B cell (primary cell): ENCODE measurements around the gene RGSL1. TPM values are rescaled to one million over a fixed set of nuclear protein-coding genes. Genes with fewer than 3 reads are reported as not detected.

ENCODE experiments used
- ATAC-seq: fragments of 200-7000 bp; cut with Tn5 transposase; one replicate; pipeline ENCODE4 v1.10.0; 2021; ENCODE audit warnings: low read depth, mild to moderate bottlenecking, moderate number of reproducible peaks, moderate library complexity
- CTCF ChIA-PET: fragments of 350-600 bp; sonication (Branson Sonifier 250); formaldehyde crosslinking; loops from one replicate; lab custom pipeline; 2021; ENCODE audit warnings: antibody characterized with exemption, inconsistent platforms; lab: Charles Lee
- POLR2A ChIA-PET: fragments of 350-600 bp; sonication (Branson Sonifier 250); formaldehyde crosslinking; loops from one replicate; lab custom pipeline; 2021; ENCODE audit warnings: antibody characterized with exemption; lab: Charles Lee
- DNase-seq: peaks from one replicate; pipeline ENCODE4 v3.0.0; 2013
- H2AFZ ChIP-seq: 2 replicates; pipeline ENCODE4 v1.6.1; 2012; ENCODE audit warnings: mild to moderate bottlenecking, low read depth, low read length; ENCODE audit not compliant: insufficient read depth, poor library complexity, severe bottlenecking
- H3K27ac ChIP-seq, 2 donors: 1 replicate in 1 of 2; 2 replicates in 1 of 2; pipeline ENCODE4 v1.5.1; 2012 to 2013; ENCODE audit warnings: low read length in 2 of 2, mild to moderate bottlenecking in 2 of 2, moderate library complexity in 1 of 2
- H3K27me3 ChIP-seq, 4 experiments: fragments of 200-600 bp in 1 of 4; sonication (generic) in 1 of 4; replicated peaks in 1 of 4; 1 replicate in 2 of 4; 2 replicates in 2 of 4; pipeline versions ENCODE4 v1.6.1 to v1.7.0; 2013 to 2016; ENCODE audit warnings: low read length in 3 of 4, mild to moderate bottlenecking in 2 of 4, mixed read lengths in 1 of 4, moderate library complexity in 1 of 4; ENCODE audit not compliant: insufficient read depth in 4 of 4, control insufficient read depth in 3 of 4; ENCODE audit errors: control extremely low read depth in 1 of 4
- H3K36me3 ChIP-seq, 2 experiments: replicated peaks in 1 of 2; 1 replicate in 1 of 2; 2 replicates in 1 of 2; pipeline versions ENCODE4 v1.6.1 to v1.7.1; 2013; ENCODE audit warnings: low read length in 1 of 2; ENCODE audit not compliant: insufficient read depth in 2 of 2, control insufficient read depth in 1 of 2; ENCODE audit errors: control extremely low read depth in 1 of 2, extremely low read depth in 1 of 2
- H3K4me1 ChIP-seq, 2 donors: fragments of 200-600 bp in 1 of 2; sonication (generic) in 1 of 2; 1 replicate in 1 of 2; 2 replicates in 1 of 2; pipeline versions ENCODE4 v1.5.1 to v1.6.1; 2013 to 2017; ENCODE audit warnings: low read length in 2 of 2; ENCODE audit not compliant: control insufficient read depth in 2 of 2, insufficient read depth in 2 of 2
- H3K4me2 ChIP-seq: replicated peaks from 2 replicates; pipeline ENCODE3; 2012; ENCODE audit warnings: mild to moderate bottlenecking, low read depth, low read length; ENCODE audit not compliant: poor library complexity, severe bottlenecking
- H3K4me3 ChIP-seq, 5 experiments: fragments of 200-600 bp in 1 of 5; sonication (generic) in 1 of 5; 1 replicate in 3 of 5; 2 replicates in 2 of 5; pipeline versions ENCODE4 v1.5.1 to v1.7.0; 2011 to 2016; ENCODE audit warnings: low read length in 4 of 5, mild to moderate bottlenecking in 4 of 5, low read depth in 2 of 5, control low read depth in 1 of 5, moderate library complexity in 1 of 5; ENCODE audit not compliant: insufficient read depth in 1 of 5; ENCODE audit errors: control extremely low read depth in 1 of 5, extremely low read depth in 1 of 5
- H3K79me2 ChIP-seq: fragments of 200-600 bp; sonication (generic); one replicate; pipeline ENCODE4 v1.6.0; 2016; ENCODE audit warnings: low read length; ENCODE audit not compliant: control insufficient read depth, insufficient read depth
- H3K9ac ChIP-seq: fragments of 200-600 bp; sonication (generic); 2 replicates; pipeline ENCODE4 v1.6.1; 2017; ENCODE audit warnings: mild to moderate bottlenecking, low read length, moderate library complexity
- H3K9me3 ChIP-seq, 3 donors: one replicate each; pipeline versions ENCODE4 v1.6.1 to v1.7.1; 2013; ENCODE audit warnings: low read length in 2 of 3; ENCODE audit not compliant: control insufficient read depth in 2 of 3, insufficient read depth in 1 of 3; ENCODE audit errors: control extremely low read depth in 1 of 3
- H4K20me1 ChIP-seq: 2 replicates; pipeline ENCODE4 v1.6.0; 2012; ENCODE audit warnings: mild to moderate bottlenecking, low read length; ENCODE audit not compliant: insufficient read depth, control insufficient read depth, poor library complexity, severe bottlenecking
- H3K27ac Mint-ChIP-seq: one replicate; pipeline ENCODE4 v1.8.0; 2021; ENCODE audit warnings: mixed read lengths
- H3K27me3 Mint-ChIP-seq: one replicate; pipeline ENCODE4 v1.8.0; 2021; ENCODE audit warnings: mixed read lengths
- H3K4me1 Mint-ChIP-seq: one replicate; pipeline ENCODE4 v1.8.0; 2021; ENCODE audit warnings: mixed read lengths
- H3K4me3 Mint-ChIP-seq: one replicate; pipeline ENCODE4 v1.8.0; 2021; ENCODE audit warnings: mixed read lengths
- H3K9me3 Mint-ChIP-seq: one replicate; pipeline ENCODE4 v1.8.0; 2022; ENCODE audit warnings: mixed read lengths; ENCODE audit not compliant: insufficient read depth
- EZH2 ChIP-seq: IDR thresholded peaks from 2 replicates; pipeline ENCODE4 v1.6.1; 2012; ENCODE audit warnings: borderline replicate concordance, low read depth, mild to moderate bottlenecking, moderate library complexity, low read length; ENCODE audit not compliant: insufficient read depth, poor library complexity, severe bottlenecking
- WGBS: methylation state at CpG from one replicate; pipeline ENCODE4 v1.1.5; 2013; ENCODE audit warnings: missing lambda C conversion rate; ENCODE audit not compliant: insufficient coverage; 5-methylcytosine and 5-hydroxymethylcytosine counted together
- intact Hi-C: fragments of 100-400 bp; cut with micrococcal nuclease; formaldehyde crosslinking; loops from one replicate; pipeline ENCODE4 v1.10.0; 2022
- polyA plus RNA-seq: library from polyadenylated mRNA; depleted of rRNA; stranded (reverse); fragments of >200 nt; gene quantifications from 2 replicates; pipeline ENCODE4 v1.2.3, GENCODE V29; 2012
- total RNA-seq, 2 donors: library from RNA; stranded (reverse); fragments of 120-200 nt in 1 of 2; gene quantifications; 1 replicate in 1 of 2; 2 replicates in 1 of 2; pipeline versions ENCODE4 v1.2.3 to v1.2.4, GENCODE V29; 2013 to 2022
- TF ChIP-seq, protein P1 (sequence below): fragments of 200-600 bp; IDR thresholded peaks from one replicate; pipeline ENCODE4 v1.8.0; 2022; ENCODE audit warnings: antibody characterized with exemption, mild to moderate bottlenecking

Gene RGSL1
- total and polyA plus RNA-seq, 2 donors (not counting 1 experiment from before 2014, with no cell fraction given): not detected

DNA sequence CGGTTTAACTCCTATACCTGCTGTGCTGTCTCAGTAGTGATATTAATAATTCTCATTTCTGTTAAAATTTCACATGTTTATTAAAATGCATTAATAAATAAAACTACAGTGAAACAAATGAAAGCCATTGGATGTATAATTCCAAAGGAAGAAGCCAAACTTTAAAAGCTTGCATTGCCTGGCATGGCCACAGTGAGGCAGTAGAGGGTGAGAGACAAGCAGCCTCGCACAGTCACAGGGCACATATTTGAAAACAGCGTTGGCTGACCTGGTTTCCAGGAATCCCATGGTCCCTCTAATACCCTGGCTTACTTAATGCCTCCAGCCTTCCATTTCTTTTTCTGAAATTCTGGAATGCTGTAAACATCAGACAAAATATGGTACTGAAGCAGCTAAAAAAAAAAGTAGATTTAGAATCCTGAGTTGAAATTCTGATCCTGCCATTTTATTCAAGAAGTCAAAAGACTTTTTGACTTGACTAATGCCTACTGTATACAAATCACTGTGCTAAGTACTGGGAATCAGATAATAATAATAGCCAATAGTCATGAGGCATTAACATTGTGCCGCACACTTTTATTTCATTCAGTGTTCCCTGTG lies 145.8 kb downstream of the RGSL1 start:
- POLR2A ChIA-PET: interaction anchor here (0.8 to 0.9 kb wide), 2 partner anchors 9 to 189 kb away, joined by 4 read pairs; partner anchors contain the start of gene RGS16
- no peak overlapping the region for H3K4me2 ChIP-seq
- no peak overlapping the region for H3K27ac Mint-ChIP-seq
- H3K79me2 ChIP-seq: no peaks in the 10 kb centered on the region
- no peak overlapping the region for H3K27ac ChIP-seq
- peaks cover 4% of the 10 kb centered on the region for H3K4me1 Mint-ChIP-seq
- H3K9me3 ChIP-seq: no peaks in the 10 kb centered on the region
- intact Hi-C loops: loop anchor here (1.0 kb wide), 2 partner anchors 149 to 189 kb away; no protein-coding TSS in a partner anchor
- no peak overlapping the region for H3K4me3 ChIP-seq
- 39% methylated on average over 3 of the region's 4 CpGs for WGBS
- no peak for TF ChIP-seq EZH2
- TF ChIP-seq, protein P1, sequence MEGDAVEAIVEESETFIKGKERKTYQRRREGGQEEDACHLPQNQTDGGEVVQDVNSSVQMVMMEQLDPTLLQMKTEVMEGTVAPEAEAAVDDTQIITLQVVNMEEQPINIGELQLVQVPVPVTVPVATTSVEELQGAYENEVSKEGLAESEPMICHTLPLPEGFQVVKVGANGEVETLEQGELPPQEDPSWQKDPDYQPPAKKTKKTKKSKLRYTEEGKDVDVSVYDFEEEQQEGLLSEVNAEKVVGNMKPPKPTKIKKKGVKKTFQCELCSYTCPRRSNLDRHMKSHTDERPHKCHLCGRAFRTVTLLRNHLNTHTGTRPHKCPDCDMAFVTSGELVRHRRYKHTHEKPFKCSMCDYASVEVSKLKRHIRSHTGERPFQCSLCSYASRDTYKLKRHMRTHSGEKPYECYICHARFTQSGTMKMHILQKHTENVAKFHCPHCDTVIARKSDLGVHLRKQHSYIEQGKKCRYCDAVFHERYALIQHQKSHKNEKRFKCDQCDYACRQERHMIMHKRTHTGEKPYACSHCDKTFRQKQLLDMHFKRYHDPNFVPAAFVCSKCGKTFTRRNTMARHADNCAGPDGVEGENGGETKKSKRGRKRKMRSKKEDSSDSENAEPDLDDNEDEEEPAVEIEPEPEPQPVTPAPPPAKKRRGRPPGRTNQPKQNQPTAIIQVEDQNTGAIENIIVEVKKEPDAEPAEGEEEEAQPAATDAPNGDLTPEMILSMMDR: peak; percentile 92
- CTCF ChIA-PET: interaction anchor here (0.7 to 24.5 kb wide), 23 partner anchors 8 to 297 kb away, joined by 3 to 989 read pairs (median 6); partner anchors contain the start of genes NPL, RGS16 and RGSL1
- H3K27me3 Mint-ChIP-seq: no peaks in the 10 kb centered on the region
- H2AFZ ChIP-seq: peak overlapping the region; percentile 34
- H3K4me3 Mint-ChIP-seq: no peak overlapping the region
- DNase-seq (peak; percentile 67), ATAC-seq (peak; percentile 86)
- peaks cover 0 to 3% of the 10 kb centered on the region in 2 donors for H3K4me1 ChIP-seq
- no peak overlapping the region for H3K9ac ChIP-seq
- no peaks in the 10 kb centered on the region for H3K36me3 ChIP-seq
- H3K27me3 ChIP-seq: no peaks in the 10 kb centered on the region
- H3K9me3 Mint-ChIP-seq: no peaks in the 10 kb centered on the region
- H4K20me1 ChIP-seq: no peaks in the 10 kb centered on the region

GRCh38 chr1:182596934-182597333 lies 147.0 kb downstream of the RGSL1 start:
- Mint-ChIP-seq H3K27ac (no peak overlapping the region), H3K4me3 (no peak overlapping the region)

More at GRCh38 chr1:182596934-182597333, 147.0 kb downstream of the RGSL1 start:
- Mint-ChIP-seq H3K9me3 (no peaks in the 10 kb centered on the region), H3K27me3 (no peaks in the 10 kb centered on the region), H3K4me1 (peaks cover 4% of the 10 kb centered on the region)
- ChIA-PET CTCF (interaction anchor here (0.9 to 24.5 kb wide), 10 partner anchors 9 to 189 kb away, joined by 3 to 989 read pairs (median 14); partner anchors contain the start of genes NPL, RGS16 and RGSL1), POLR2A (no interaction called here)
- no peaks in the 10 kb centered on the region for H3K79me2 ChIP-seq
- H3K4me3 ChIP-seq: no peak overlapping the region
- ATAC-seq (no peak), DNase-seq (no peak)
- H3K27me3 ChIP-seq: no peaks in the 10 kb centered on the region
- H3K4me2 ChIP-seq: no peak overlapping the region
- intact Hi-C loops: no loop called here
- H3K27ac ChIP-seq: no peak overlapping the region
- H3K9ac ChIP-seq: no peak overlapping the region
- H3K9me3 ChIP-seq: no peaks in the 10 kb centered on the region
- TF ChIP-seq, protein P1: no peak
- no peak for TF ChIP-seq EZH2
- H4K20me1 ChIP-seq: no peaks in the 10 kb centered on the region
- H2AFZ ChIP-seq: no peak overlapping the region
- peaks cover 3 to 6% of the 10 kb centered on the region in 2 donors for H3K4me1 ChIP-seq
- H3K36me3 ChIP-seq: no peaks in the 10 kb centered on the region
- 100% methylated on average over 4 of the region's 6 CpGs for WGBS
